Stimulated activated CD4-positive, alpha-beta T cell treated with anti-CD3 and anti-CD28 coated beads, Interleukin-4, amount 100 ng/mL, for 24 hours (primary cell): ENCODE data around the gene LSM5.
"Not testable (repeated sequence)": the region's sequence is repeated elsewhere in the genome, so short reads cannot be mapped to it uniquely, and the experiment has no call there.

Experiments used
- DNase-seq: peaks from one replicate; pipeline ENCODE4 v3.0.0-alpha.2; 2020

The LSM5 gene

GRCh38 chr7:32501522-32501921 is 11.3 kb upstream of the LSM5 start:
- no peak for DNase-seq

GRCh38 chr7:32500922-32501341 is 10.8 kb upstream of the LSM5 start:
- no peak for DNase-seq

GRCh38 chr7:32500216-32500615 is 10.0 kb upstream of the LSM5 start:
- not testable (repeated sequence) for DNase-seq

GRCh38 chr7:32499755-32500154 is 9.6 kb upstream of the LSM5 start:
- DNase-seq = not testable (repeated sequence)

GRCh38 chr7:32496052-32496813 is 6.1 kb upstream of the LSM5 start:
- no peak for DNase-seq

GRCh38 chr7:32495298-32496051 is 5.3 kb upstream of the LSM5 start, which contains the start of gene AVL9:
Gene AVL9 (plus strand): TSS chr7:32495489. CDS start chr7:32495710, 221 bp downstream.
- DNase-seq = peak; percentile 99

GRCh38 chr7:32494946-32495297 is 4.7 kb upstream of the LSM5 start:
- DNase-seq = no peak

- no peak for DNase-seq
These were observed 423 bp downstream of the LSM5 start for GRCh38 chr7:32489788-32490126.

- DNase-seq = no peak
These were observed 8.3 kb downstream of the LSM5 start for GRCh38 chr7:32481921-32482320.

GRCh38 chr7:32481176-32481575 is 9.0 kb downstream of the LSM5 start:
- no peak for DNase-seq

- peak; percentile 11 for DNase-seq
These were observed 10.5 kb downstream of the LSM5 start for GRCh38 chr7:32479574-32480200.

- no peak for DNase-seq
These were observed 12.6 kb downstream of the LSM5 start for GRCh38 chr7:32477649-32477980.

- DNase-seq = no peak
These were observed 13.1 kb downstream of the LSM5 start for GRCh38 chr7:32476816-32477648.

- no peak for DNase-seq
These were observed 16.2 kb downstream of the LSM5 start for GRCh38 chr7:32474008-32474407.

- no peak for DNase-seq
These were observed 18.2 kb downstream of the LSM5 start for GRCh38 chr7:32472015-32472414.

GRCh38 chr7:32470871-32471270 is 19.3 kb downstream of the LSM5 start:
- no peak for DNase-seq

GRCh38 chr7:32470004-32470403 is 20.2 kb downstream of the LSM5 start:
- DNase-seq = not testable (repeated sequence)

- DNase-seq = not testable (repeated sequence)
These were observed 25.4 kb downstream of the LSM5 start for GRCh38 chr7:32464641-32465416.

- no peak for DNase-seq
These were observed 27.2 kb downstream of the LSM5 start for GRCh38 chr7:32462977-32463376.

GRCh38 chr7:32462451-32462850 is 27.7 kb downstream of the LSM5 start:
- DNase-seq = no peak

GRCh38 chr7:32461484-32461883 is 28.7 kb downstream of the LSM5 start:
- no peak for DNase-seq

GRCh38 chr7:32459788-32460187 is 30.4 kb downstream of the LSM5 start:
- DNase-seq = no peak
